AG04449 (cell line): ENCODE measurements around the gene CDC14A.

ENCODE experiments used
- CTCF ChIA-PET: fragments of 350-600 bp; formaldehyde crosslinking; extraction: SDS; loops from one replicate; lab custom pipeline; 2021; ENCODE audit warnings: antibody characterized with exemption; lab: Yijun Ruan, JAX
- POLR2A ChIA-PET: fragments of 400-600, 350-600 bp; formaldehyde crosslinking; extraction: SDS; loops from one replicate; lab custom pipeline; 2020; ENCODE audit warnings: antibody characterized with exemption, inconsistent platforms; lab: Yijun Ruan, JAX
- DNase-seq: peaks from one replicate; pipeline ENCODE4 v3.0.0-alpha.2; 2010; ENCODE audit warnings: low read depth, low spot score
- H3K4me3 ChIP-seq: 2 replicates; pipeline ENCODE4 v1.5.1; 2011; ENCODE audit warnings: low read depth, mild to moderate bottlenecking, control low read depth, low read length
- TF ChIP-seq, protein P1 (sequence below): IDR thresholded peaks from one replicate; pipeline ENCODE4 v1.5.1; 2011; ENCODE audit warnings: mild to moderate bottlenecking, moderate library complexity, low read length, control low read depth, inconsistent platforms; ENCODE audit not compliant: insufficient read depth; ENCODE audit errors: missing control alignments

The CDC14A gene

DNA sequence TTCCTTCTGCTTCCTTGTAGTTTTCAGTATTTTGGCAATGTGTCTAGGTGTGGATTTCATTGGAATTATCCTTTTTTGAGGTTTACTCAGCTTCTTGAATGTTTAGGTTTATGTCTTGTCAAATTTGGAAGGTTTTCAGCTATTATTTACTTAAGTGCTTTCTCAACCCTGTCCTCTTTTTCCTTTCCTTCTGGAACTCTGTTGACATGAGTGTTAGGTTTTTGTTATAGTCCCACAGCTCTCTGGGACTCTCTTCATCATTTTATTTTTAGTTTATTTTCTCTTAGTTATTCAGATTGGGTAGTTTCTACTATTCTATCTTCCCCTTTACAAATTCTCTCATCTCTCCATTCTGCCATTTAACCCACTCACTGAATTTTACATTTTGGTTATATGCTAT is 122.5 kb downstream of the CDC14A start:
- no peak overlapping the region for H3K4me3 ChIP-seq
- no peak for DNase-seq
- ChIA-PET POLR2A (no interaction called here), CTCF (interaction anchor here (0.9 to 1.7 kb wide), 3 partner anchors 11 to 392 kb away, joined by 3 to 6 read pairs (median 4); no protein-coding TSS in a partner anchor)
- TF ChIP-seq, protein P1, sequence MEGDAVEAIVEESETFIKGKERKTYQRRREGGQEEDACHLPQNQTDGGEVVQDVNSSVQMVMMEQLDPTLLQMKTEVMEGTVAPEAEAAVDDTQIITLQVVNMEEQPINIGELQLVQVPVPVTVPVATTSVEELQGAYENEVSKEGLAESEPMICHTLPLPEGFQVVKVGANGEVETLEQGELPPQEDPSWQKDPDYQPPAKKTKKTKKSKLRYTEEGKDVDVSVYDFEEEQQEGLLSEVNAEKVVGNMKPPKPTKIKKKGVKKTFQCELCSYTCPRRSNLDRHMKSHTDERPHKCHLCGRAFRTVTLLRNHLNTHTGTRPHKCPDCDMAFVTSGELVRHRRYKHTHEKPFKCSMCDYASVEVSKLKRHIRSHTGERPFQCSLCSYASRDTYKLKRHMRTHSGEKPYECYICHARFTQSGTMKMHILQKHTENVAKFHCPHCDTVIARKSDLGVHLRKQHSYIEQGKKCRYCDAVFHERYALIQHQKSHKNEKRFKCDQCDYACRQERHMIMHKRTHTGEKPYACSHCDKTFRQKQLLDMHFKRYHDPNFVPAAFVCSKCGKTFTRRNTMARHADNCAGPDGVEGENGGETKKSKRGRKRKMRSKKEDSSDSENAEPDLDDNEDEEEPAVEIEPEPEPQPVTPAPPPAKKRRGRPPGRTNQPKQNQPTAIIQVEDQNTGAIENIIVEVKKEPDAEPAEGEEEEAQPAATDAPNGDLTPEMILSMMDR, result no peak

DNA sequence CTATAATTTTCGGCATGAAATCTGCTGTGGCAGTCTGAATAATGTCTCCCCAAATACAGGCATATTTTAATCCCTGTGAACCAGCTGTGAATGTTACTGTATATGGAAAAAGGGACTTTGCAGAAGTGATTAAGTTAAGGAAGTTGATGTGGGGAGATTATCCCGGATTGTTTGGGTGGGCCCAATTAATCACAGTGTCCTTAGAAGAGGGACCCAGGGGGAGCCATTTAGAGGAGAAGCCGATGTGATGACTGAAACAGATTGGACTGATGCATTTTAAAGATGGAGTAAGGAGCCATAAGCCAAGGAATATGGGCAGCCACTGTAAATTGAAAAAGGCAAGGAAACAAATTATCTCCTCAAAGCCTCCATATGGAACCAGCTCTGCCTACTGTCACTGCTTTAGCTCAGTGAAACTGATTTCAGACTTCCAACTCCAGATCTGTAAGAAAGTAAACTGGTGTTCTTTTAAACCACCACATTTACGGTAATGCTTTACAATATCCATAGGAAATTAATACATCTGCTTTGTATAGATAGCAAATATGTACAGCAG is 124.5 kb downstream of the CDC14A start:
- no peak overlapping the region for H3K4me3 ChIP-seq
- no peak for DNase-seq
- TF ChIP-seq, protein P1, result no peak
- ChIA-PET POLR2A (no interaction called here), CTCF (interaction anchor here (1.4 to 3.0 kb wide), 2 partner anchors 13 to 391 kb away, joined by 6 to 27 read pairs; no protein-coding TSS in a partner anchor)

DNA sequence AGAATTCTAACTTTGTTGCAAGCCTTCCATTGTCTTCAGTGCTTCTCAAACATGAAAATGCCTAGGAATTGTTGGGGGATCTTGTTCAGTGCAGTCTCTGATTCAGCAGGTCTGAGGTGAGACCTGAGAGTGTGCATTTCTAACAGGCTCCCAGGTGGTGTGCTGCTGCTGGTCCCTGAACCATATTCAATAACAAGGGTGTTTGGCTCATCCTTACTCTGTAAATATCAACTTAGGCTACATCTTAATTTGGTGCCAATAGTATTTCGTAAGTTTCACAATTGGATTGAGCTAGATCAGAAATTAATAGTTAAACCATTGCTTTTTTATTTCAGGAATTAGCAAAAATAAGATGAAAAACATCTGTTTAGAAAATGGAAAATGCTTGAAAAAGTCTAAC is 126.5 kb downstream of the CDC14A start:
- CTCF ChIA-PET, result interaction anchor here (1.0 to 3.0 kb wide), 3 partner anchors 15 to 389 kb away, joined by 6 to 27 read pairs (median 15); no protein-coding TSS in a partner anchor
- no peak overlapping the region for H3K4me3 ChIP-seq
- POLR2A ChIA-PET, result no interaction called here
- TF ChIP-seq, protein P1, result no peak
- no peak for DNase-seq

DNA sequence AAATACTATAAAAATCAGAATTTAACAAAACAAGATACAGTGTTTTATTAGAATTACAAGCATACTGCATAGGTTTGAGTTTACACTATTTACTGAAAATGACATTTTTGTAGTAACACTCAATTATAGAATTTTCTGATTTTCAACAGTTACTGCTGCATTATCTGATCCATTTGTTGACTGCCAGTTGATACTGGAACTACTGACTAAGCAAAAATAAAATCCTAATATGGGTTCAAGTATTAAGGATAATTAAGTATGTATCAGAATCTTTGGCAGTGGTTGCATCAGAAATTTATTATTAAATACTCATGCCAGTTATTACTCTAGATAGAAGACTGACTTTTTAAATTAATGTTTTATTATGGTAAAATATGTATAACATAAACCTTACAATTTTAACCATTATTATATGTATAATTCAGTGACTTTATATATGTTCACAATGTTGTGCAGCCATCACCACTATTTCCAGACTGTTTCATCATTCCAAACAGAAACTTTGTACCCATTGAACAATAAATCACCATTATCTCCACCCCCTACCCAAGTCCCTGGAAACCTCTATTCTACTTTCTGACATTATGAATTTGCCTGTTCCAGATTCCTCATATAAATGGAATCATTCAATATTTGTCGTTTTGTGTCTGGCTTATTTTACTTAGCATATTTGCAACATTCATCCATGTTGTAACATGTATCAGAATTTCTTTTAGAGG is 127.5 kb downstream of the CDC14A start:
- DNase-seq, result no peak
- POLR2A ChIA-PET, result no interaction called here
- CTCF ChIA-PET, result interaction anchor here (3.0 kb wide), 1 partner anchor 388 kb away, joined by 27 read pairs; no protein-coding TSS in a partner anchor
- TF ChIP-seq, protein P1, result no peak
- no peak overlapping the region for H3K4me3 ChIP-seq

DNA sequence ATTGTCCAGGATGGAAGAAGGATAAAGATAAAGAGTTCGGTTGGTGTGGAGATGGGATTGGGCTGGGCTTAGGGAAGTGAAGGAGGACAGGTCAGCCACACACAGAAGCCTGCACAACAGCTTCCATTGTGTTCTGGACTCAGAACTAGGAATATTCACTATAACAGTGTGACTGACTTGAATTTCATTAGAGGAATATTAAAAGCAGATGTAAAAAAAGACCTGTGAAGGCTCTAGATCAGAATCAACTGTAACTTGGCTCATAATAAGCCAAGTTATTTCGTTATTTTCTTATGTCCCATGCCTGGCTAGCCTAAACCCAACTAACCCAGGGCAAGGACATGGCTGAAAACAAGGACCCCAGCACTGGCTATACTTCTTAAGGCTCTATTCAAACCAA is 129.0 kb downstream of the CDC14A start:
- ChIA-PET POLR2A (no interaction called here), CTCF (interaction anchor here (1.1 to 1.7 kb wide), 4 partner anchors 17 to 387 kb away, joined by 3 to 5 read pairs (median 3); no protein-coding TSS in a partner anchor)
- DNase-seq, result no peak
- TF ChIP-seq, protein P1, result no peak
- H3K4me3 ChIP-seq, result no peak overlapping the region

DNA sequence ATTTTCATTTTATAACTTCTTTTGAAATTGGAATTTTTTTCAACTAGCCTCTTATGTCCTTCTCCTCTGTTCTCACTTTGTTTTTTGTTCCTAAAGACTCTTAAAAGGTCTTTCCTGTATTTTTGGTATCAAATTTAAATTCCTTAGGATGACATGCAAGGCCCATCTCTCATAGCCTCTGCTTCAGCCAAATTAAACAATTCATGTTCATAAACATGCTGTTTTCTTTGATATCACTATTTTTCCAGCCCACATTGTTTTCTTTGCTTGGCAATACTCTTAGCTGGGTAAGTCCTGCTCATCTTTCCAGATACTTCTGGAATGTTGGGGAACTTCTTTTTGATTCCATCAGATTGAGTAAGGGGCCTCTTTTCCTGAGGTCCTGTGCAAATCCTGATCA is 129.9 kb downstream of the CDC14A start:
- DNase-seq, result no peak
- TF ChIP-seq, protein P1, result no peak
- POLR2A ChIA-PET, result no interaction called here
- CTCF ChIA-PET, result interaction anchor here (1.1 to 1.7 kb wide), 3 partner anchors 18 to 387 kb away, joined by 3 to 5 read pairs (median 3); no protein-coding TSS in a partner anchor
- no peak overlapping the region for H3K4me3 ChIP-seq
